GM18517 (cell line): ENCODE measurements around the gene OR51G1.
"Not testable (repeated sequence)": the region's sequence is repeated elsewhere in the genome, so short reads cannot be mapped to it uniquely, and the experiment has no call there.

Experiments used
- ATAC-seq: cut with Tn5 transposase; IDR thresholded peaks from one replicate; pipeline ENCODE4 v1.9.1; 2021; ENCODE audit warnings: mild to moderate bottlenecking, moderate library complexity; ENCODE audit not compliant: unreplicated experiment

Gene OR51G1, protein sequence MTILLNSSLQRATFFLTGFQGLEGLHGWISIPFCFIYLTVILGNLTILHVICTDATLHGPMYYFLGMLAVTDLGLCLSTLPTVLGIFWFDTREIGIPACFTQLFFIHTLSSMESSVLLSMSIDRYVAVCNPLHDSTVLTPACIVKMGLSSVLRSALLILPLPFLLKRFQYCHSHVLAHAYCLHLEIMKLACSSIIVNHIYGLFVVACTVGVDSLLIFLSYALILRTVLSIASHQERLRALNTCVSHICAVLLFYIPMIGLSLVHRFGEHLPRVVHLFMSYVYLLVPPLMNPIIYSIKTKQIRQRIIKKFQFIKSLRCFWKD

DNA sequence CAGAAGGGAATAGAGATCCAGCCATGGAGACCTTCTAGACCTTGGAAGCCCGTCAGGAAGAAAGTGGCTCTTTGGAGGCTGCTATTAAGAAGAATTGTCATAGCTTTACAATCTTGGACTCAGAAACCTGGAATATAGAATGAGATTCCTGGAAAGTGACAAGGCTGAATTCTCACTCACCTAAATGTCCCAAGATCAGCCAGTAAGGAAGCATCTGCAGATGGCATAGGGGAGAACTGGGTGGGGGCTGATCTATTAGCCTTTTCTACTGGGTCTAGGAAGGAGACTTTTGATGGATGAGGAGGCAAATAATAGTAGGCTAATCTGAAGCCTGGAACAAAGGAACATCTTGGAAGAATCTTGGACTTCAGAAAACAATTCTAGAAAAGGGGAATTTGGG, at the start of gene OR51G1:
Gene OR51G1 (minus strand): TSS at position 101 of the 400 bp plus-strand sequence. CDS start 0 bp downstream, at position 101.
- ATAC-seq = no peak

DNA sequence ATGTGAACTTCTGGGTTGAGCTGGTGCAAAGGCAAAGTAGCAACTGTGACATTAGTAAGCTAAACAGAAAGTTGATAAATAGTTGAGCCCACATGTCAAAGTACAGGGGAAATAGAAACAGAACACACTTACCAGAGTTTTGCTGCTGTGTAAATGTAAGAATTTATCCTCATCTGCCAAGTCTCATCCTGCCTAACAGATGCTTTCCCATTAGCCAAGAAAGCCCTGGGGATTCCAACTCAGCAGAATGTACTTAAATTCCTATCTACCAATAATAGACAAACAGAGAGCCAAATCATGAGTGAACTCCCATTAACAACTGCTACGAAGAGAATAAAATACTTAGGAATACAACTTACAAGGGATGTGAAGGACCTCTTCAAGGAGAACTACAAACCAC, 38.7 kb upstream of the OR51G1 start:
- ATAC-seq = no peak

DNA sequence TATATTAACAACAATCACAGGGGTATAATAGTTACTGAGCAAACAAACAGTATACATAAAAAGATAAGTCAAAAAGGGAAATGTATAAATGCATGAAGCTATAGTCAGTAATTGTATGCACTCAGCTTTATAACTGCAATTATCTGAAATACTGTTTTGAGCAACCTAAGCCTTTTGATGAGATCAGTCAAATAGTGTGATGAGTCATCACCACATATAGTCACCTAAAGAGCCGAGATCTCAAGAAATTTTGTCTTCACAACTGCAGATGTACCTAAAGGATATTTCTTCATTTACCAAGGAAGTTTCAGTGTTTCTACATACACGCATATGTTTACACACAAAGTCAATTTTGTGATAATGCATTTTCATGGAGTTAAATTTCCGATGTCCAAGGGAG, 36.7 kb upstream of the OR51G1 start:
- no peak for ATAC-seq

DNA sequence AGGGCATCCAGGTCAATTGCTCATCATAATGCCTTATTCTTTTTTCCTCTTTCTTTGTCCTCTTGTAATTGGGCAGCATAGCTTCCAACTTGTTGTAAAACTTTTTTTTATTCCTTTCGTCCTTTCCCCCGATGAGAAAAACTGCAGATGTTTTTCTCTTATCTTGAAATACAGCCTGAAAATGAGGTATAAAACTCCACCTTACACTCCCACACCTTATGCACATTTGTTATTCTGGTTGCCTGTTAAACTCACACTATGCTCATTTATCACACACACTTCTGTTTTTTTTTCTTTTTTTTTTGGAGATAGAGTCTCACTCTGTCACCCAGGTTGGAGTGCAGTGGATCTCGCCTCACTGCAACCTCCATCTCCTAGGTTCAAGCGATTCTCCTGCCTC, 33.3 kb upstream of the OR51G1 start:
- no peak for ATAC-seq

DNA sequence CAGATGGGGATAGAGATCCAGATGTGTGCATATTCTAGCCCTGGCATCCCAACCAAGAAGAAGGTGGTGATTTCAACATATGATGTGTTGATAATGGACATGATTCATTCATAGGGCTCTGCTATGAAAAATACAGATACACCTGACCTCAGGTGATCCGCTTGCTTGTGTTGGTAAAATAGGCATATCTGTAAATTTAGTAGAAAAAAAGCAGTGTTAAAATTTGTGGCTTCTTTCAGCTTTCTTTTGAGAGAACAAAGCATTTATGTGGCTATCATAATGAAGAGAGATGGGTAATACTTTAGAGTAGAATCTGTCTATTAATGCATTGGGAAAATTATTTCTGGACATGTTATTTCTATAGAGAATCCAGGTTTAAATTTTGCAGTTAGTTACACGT, 31.5 kb upstream of the OR51G1 start, which contains the start of gene OR51A2:
Gene OR51A2 (minus strand): TSS at position 101 of the 400 bp plus-strand sequence. CDS start 0 bp downstream, at position 101.
- ATAC-seq = not testable (repeated sequence)

DNA sequence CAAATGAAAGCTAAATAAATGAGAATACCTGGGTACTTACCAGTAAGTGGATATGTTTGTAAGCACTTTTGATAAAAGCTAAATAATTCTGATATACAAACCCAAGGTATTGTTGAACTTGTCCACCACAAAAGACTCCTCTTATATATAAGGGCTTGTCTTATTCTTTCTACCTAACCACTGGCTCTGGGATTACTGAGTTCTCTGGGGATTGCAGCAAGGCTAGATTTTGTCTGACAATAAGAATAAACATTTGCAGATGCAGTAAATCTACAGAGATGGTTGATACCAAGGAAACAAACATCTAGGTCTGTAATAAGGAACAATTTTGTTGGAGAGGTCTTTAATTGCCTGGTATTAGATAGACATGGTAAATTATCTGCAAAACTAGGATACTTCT, 23.4 kb upstream of the OR51G1 start, which contains the start of gene OR51A4:
Gene OR51A4 (minus strand): TSS at position 101 of the 400 bp plus-strand sequence. CDS start 505 bp downstream, outside the sequence.
- ATAC-seq = no peak

DNA sequence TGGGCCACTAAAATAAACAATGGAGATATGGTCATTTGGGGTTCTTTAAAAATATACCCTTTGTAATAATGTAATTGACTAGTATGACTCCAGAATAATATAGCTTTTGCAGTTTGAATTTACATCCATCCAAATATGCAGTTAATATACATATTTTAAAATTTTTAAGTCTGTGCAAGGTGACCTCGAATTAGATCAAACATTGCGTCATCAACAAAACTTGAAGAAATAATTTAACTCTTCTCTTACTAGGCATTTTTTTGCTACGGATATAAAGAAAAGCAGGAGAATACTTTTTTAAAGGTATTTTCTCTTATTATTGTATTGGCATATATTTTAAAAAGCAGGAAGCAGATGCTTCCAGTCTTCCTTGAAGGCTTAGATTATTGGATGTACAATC, 12.6 kb upstream of the OR51G1 start:
- no peak for ATAC-seq

DNA sequence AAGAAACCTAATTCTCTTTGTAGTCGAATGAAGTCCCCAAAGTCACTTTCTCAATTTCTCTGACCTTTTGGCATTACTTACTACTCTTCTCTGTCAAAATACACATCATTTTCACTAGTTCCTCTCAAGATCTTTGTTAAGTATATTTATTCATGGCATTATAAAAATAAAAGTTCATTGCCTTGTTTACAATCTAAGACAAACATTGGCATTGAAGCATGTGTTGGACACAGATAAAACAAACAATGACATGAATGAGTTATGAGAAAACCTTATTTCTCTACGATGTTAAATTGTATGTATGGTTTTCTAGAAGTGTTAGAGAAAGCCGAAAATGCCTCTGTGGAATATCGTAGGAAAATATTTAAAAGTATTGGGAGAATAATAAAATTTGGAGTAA, 8.6 kb upstream of the OR51G1 start:
- no peak for ATAC-seq

DNA sequence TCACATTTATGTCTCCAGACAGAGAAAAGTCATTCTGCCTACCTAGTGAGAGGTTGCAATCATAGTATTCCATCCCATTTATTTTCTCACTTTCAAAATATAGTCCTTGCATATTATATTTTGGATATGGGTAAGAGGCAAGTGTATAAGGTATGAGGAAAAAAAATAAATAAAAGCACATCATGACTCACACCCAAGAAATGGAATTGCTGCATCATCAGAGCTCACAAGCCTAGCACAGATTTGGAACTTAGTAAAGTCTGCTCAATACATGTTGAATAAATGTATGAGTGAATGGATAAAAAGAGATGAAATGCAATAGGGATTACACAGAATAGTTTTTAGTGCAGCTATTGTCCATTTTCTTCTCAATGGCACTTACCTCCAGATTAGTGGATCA, 2.5 kb upstream of the OR51G1 start:
- ATAC-seq = no peak

DNA sequence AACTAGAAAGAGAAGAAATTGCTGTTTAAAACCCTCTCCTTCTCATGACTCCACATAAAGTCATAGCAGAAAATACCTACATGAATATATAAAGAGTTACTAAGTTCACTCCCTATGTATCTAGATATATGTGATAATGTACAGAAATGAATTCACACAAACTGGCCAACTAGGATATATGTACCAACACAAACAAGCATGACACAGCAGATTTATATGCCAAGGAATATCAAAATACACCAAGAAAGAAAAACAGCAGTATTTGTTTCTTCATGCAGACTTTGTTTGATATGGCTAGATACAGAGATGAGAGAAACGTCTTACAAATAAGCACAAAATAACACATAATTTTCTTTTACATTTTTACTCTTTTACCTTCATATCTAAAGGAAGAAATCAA, 1.8 kb downstream of the OR51G1 start:
- ATAC-seq = no peak

DNA sequence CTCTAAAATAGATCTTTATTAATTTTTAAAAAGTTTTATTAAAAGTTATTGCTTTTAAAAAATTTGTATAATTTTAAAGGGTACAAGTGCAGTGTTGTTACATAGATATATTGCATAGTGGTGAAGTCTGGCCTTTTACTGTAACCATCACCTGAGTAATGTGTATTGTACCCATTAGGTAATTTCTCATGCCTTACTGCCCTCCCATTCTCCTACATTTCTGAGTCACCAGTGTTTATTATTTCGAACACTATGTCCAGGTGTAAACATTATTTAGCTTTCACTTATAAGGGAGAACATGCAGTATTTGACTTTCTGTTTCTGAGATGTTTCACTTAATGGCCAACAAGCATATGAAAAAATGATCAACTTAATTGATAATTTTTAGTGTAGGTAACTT, 2.3 kb downstream of the OR51G1 start:
- ATAC-seq = no peak

DNA sequence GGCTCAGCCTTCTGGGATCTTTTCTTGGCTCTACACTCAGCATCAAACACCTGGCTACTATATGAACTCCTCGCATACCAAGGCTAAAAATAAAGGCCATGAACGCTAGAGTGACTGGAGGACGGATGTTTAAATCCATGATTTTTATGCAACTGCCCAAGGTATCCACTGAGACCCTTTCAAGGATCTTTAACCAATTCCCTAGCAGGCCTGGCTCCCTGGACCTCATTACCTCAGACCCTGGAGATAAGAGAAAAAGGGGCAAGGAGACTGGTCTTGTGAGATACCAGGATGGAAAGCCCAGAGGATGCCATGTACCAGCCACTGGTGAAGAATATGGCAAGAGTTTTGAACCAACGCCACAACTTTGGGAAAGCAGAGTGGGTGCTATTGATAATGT, 4.9 kb downstream of the OR51G1 start, which contains the start of gene OR51G2:
Gene OR51G2 (minus strand): TSS at position 101 of the 400 bp plus-strand sequence. CDS start 3,687 bp downstream, outside the sequence.
- ATAC-seq = no peak

DNA sequence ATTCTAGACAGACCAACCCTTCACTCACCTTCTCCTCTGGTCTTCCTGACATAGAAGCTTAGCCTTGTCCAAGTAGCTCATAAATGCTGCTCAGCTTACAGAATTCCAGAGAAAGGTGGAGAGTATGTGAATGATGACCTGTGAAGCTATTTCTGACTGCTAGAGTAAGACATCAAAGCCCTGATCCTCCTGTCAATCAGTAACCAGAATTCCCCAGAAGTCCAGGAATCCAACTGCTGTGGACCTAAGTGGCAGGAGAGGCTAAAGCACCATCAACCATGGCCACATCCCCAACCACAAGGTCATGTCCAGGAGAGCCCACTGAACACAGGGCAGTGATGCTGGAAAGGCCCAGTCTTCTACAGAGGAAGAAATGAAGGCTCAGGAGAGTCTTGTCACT, 7.6 kb downstream of the OR51G1 start:
- ATAC-seq = no peak

DNA sequence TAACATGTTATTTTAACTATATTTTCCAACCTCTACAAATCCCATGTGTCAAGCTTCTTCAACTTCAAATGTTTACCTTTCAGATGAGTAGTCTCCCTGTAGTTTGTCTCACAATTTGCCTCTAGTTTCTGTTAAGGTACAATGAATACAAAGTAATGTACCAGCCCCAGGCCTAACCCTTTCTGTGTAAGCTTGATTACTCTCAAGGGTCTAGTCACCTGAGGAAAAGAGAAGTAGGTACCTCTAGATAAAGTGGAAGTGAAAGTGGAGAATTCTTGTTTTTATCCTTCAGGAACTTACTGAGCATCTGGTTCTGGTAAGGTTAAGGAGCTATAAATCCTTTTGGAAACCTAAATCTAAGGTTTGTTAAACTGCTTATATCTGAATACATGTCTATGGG, 20.7 kb downstream of the OR51G1 start, which contains the start of gene OR51A7:
Gene OR51A7 (plus strand): TSS at position 300 of the 400 bp plus-strand sequence. CDS start 3,587 bp downstream, outside the sequence.
- no peak for ATAC-seq

DNA sequence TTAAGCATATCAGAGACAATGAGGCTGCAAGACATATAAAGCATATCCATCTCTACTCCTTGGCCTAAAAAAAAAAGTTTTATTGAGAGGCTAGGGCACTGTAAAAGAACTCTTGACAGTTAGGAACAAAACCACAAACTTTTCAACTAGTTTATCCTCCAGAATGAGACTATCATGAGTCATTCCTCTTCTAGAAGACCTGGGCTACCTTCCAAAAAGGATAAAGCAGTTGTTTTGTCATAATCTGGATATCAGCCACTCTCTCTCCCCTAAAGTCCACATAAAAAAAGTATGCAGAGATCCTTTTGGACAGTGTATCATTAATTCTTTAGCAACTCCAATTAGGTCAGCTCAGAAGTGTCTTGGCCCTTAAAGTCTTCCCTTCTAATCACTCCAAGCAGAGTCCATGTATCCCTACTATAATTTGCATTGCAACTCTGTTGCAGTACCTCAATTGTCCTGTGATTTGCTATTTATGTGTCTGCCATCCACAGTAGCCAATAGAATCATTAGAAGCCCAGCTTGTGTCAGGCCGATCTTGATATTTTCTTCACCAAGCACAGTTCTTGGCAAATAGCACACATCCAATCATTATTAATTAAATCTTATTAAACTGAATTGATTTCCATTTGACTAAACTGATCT, 32.0 kb downstream of the OR51G1 start:
- ATAC-seq = no peak

DNA sequence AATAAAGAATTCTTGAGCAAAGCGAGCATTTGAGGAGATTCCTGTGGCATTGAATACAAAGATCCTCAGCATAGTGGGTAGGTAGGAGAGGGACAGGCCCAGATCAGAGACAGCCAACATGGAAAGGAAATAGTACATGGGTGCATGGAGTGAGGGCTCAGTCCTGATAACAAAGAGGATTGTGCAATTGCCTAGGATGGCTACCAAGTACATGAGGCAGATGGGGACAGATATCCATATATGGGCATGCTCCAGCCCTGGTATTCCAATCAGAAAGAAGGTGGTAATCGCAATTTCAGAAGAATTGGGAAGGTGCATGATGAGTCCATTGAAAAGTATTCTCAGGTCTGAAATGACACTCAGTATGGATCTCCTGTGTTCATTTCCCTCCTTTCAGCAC, 33.9 kb downstream of the OR51G1 start:
- no peak for ATAC-seq

DNA sequence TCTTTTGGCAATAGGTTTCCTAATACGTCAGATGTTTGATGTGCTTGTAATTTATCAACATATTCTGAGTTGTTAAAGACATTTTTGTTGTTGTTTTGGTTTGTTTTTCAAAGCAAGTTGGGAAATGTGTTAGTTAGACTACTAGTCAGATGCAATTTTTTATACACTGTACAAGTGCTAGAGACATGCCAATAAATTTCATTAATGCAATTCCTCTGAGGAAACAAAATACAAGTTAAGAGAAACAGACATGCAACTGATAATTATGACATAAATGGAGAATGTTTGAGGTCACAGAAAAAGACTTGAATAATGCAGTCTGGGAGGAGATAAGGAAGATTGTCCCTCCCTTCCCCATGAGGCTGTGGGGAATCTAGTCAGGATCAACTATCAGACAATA, 36.5 kb downstream of the OR51G1 start:
- no peak for ATAC-seq

DNA sequence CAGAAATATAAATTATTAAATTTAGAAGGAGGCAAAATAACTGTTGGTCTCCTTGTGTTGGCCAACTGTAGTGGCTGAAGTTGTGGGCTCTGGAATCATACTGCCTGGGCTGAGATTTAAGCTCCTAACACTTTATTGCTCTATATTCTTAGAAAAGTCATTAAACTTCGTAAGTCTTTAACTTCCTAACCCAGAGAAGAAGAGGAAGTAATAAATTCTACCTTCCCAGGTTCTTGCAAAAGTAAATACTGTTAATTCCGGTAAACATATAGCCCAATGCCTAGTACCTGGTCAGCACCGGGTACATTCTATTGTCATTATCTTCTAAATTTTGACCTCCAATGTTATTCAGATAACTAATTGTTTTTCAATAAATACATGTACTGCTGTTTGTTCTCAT, 38.0 kb downstream of the OR51G1 start:
- no peak for ATAC-seq

DNA sequence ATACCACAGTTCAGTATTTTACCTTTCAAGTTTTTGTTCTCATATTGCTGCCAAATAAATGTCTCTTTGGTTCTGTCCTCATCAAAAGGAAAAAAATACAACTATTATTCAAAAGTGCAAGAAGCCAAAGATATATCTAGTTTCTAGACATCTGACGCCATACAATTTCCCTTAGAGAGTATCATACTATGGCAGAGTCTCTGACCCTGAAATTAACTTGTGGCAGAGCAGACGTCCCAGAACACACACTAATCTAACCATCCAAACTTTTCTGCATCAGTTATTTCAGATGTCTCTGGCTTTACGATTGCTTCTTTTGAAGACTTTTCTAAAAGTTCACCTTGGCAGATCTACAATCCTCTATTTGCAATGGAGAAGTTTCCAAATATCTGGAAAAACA, 39.8 kb downstream of the OR51G1 start:
- ATAC-seq = no peak

DNA sequence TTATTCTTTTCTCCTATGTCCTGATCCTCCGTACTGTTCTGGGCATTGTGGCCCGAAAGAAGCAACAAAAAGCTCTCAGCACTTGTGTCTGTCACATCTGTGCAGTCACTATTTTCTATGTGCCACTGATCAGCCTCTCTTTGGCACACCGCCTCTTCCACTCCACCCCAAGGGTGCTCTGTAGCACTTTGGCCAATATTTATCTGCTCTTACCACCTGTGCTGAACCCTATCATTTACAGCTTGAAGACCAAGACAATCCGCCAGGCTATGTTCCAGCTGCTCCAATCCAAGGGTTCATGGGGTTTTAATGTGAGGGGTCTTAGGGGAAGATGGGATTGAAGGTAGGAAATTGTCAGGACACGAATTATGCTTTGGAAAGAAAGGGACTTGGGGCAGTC, 41.6 kb downstream of the OR51G1 start:
- no peak for ATAC-seq

DNA sequence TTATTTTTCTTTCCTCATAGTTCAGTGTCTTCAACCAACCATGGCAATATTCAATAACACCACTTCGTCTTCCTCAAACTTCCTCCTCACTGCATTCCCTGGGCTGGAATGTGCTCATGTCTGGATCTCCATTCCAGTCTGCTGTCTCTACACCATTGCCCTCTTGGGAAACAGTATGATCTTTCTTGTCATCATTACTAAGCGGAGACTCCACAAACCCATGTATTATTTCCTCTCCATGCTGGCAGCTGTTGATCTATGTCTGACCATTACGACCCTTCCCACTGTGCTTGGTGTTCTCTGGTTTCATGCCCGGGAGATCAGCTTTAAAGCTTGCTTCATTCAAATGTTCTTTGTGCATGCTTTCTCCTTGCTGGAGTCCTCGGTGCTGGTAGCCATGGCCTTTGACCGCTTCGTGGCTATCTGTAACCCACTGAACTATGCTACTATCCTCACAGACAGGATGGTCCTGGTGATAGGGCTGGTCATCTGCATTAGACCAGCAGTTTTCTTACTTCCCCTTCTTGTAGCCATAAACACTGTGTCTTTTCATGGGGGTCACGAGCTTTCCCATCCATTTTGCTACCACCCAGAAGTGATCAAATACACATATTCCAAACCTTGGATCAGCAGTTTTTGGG, 42.2 kb downstream of the OR51G1 start, which contains the start of gene OR51T1:
Gene OR51T1 (plus strand): TSS at position 41 of the 641 bp plus-strand sequence. CDS start 0 bp downstream, at position 41.
- ATAC-seq = no peak
